ENCODE data around the gene INVS. TPM values are rescaled to one million over a fixed set of nuclear protein-coding genes. Genes with fewer than 3 reads are reported as not detected.
"Not testable (repeated sequence)": the region's sequence is repeated elsewhere in the genome, so short reads cannot be mapped to it uniquely, and the experiment has no call there.

INVS gene
- total RNA-seq, 4 donors from 2014 or later = 8.2 to 59.2 (median 26.0) TPM

DNA sequence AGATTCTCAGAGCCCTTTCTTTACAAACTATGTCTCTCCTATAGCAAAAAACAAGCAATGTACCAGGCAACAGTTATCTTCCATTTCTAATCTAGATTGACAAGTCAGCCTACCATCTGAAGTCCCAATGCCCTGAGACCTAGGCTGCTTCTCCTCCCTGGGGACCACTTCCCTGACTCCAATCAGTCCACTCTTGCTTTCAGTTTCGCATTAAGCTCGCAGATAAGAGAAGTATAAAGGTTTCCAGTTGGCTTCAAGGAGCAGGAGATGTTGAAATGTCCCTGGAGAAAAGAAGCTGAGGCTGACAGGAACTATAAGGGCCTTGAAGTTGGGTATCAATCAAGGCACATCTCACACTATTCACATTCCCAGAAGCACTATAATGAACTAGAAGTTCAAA lies 32.5 kb upstream of the INVS start:
- H3K4me1 ChIP-seq = no peaks in the 10 kb centered on the region
- H3K4me3 ChIP-seq = no peak overlapping the region
- H3K9me3 ChIP-seq = no peaks in the 10 kb centered on the region
- intact Hi-C loops (cut with DNase I; ENCODE audit: low total_unique reads) = no loop called here
- no peak for DNase-seq
- TF ChIP-seq, protein P1, sequence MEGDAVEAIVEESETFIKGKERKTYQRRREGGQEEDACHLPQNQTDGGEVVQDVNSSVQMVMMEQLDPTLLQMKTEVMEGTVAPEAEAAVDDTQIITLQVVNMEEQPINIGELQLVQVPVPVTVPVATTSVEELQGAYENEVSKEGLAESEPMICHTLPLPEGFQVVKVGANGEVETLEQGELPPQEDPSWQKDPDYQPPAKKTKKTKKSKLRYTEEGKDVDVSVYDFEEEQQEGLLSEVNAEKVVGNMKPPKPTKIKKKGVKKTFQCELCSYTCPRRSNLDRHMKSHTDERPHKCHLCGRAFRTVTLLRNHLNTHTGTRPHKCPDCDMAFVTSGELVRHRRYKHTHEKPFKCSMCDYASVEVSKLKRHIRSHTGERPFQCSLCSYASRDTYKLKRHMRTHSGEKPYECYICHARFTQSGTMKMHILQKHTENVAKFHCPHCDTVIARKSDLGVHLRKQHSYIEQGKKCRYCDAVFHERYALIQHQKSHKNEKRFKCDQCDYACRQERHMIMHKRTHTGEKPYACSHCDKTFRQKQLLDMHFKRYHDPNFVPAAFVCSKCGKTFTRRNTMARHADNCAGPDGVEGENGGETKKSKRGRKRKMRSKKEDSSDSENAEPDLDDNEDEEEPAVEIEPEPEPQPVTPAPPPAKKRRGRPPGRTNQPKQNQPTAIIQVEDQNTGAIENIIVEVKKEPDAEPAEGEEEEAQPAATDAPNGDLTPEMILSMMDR (IDR thresholded peaks at IDR 0.05) = no peak
- TF ChIP-seq POLR2A (IDR thresholded peaks at IDR 0.05) = no peak
- H3K36me3 ChIP-seq = no peaks in the 10 kb centered on the region
- H3K27ac ChIP-seq = no peak overlapping the region
- H3K27me3 ChIP-seq = no peaks in the 10 kb centered on the region

DNA sequence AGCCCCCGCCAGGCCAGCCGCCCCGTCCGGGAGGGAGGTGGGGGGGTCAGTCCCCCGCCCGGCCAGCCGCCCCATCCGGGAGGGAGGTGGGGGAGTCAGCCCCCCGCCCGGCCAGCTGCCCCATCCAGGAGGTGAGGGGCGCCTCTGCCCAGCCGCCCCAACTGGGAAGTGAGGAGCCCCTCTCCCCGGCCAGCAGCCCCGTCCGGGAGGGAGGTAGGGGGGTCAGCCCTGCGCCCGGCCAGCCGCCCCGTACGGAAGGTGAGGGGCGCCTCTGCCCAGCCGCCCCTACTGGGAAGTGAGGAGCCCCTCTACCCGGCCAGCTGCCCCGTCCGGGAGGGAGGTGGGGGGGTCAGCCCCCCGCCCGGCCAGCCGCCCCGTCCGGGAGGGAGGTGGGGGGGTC lies 31.1 kb upstream of the INVS start:
- H3K27ac ChIP-seq; H3K9me3 ChIP-seq; H3K27me3 ChIP-seq; H3K4me1 ChIP-seq; H3K36me3 ChIP-seq; H3K4me3 ChIP-seq; DNase-seq; intact Hi-C loops (cut with DNase I; ENCODE audit: low total_unique reads): not testable (repeated sequence)

DNA sequence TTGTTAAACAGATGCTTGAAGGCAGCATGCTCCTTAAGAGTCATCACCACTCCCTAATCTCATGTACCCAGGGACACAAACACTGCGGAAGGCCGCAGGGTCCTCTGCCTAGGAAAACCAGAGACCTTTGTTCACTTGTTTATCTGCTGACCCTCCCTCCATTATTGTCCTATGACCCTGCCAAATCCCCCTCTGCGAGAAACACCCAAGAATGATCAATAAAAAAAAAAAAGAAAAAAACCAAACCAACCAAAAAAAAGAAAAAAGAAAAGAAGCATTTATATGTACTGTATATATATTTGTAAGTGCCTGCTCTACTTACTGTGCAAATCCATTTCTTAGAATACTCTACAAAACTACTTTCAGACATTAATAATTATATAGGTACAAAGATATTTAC lies 30.0 kb upstream of the INVS start:
- H3K27me3 ChIP-seq; H3K4me3 ChIP-seq; DNase-seq; H3K4me1 ChIP-seq; H3K36me3 ChIP-seq; intact Hi-C loops (cut with DNase I; ENCODE audit: low total_unique reads); H3K9me3 ChIP-seq; H3K27ac ChIP-seq: not testable (repeated sequence)

DNA sequence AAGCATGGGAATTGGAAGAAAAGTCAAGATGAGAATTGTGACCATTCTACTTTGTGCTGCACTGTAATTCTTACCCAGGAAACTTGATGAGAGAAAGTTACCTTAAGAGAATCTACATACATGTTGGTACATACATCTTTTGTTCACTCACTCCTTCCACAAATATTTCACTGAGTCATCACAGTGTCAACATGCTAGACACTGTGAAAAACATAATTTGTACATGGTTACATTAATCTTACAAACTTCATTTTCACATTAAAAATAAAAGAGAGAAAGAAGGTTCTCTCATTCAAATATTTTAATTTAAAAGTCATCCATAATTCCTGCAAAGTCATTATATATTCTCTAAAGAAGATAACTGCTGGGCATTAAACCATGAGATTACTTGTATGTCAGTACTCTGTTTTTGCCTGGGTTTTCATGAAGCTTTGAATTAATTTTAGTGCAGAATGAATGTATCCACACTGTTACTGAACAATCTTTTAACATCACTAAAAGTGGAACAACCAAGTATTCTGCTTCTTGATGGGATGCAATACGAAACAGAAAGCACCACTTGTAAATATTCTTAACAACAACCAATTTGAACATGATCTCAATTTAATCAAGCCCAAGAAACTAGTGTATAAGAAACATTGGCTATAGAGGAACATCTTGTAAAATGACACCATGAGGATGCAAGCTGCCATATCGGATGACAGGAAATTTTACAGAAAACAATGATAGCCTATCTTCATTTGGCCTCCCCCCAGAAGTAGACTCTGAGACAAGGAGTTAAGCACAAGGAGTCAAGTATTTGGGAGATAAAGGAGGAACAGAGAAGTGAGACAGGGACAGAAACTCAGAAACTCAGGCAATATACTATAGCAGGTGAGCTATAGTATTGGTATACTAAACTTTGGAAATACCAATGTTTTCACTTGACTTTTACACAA lies 28.7 kb upstream of the INVS start:
- H3K9me3 ChIP-seq = no peaks in the 10 kb centered on the region
- no peaks in the 10 kb centered on the region for H3K27me3 ChIP-seq
- TF ChIP-seq, protein P1 (IDR thresholded peaks at IDR 0.05) = no peak
- no peaks in the 10 kb centered on the region for H3K4me1 ChIP-seq
- H3K36me3 ChIP-seq = no peaks in the 10 kb centered on the region
- no peak for DNase-seq
- no peak overlapping the region for H3K4me3 ChIP-seq
- H3K27ac ChIP-seq = no peak overlapping the region
- intact Hi-C loops (cut with DNase I; ENCODE audit: low total_unique reads) = no loop called here

DNA sequence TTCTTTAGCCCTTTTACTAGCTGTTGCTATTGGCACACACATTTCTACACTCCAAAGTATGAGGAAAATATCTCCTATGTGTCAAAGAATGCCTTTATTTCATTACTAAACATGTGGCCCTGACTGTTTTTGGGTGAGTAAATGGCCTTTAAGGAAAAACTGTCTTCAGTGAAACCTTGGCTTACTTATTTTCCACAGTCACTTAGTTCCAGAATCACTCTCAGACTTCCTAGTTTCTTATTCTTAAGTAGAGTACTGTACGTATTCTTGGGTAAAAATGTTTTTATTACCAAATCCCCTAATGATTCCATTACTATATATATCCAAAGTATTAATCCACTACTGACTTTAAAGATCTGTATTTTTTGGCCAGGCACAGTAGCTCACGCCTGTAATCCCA lies 27.8 kb upstream of the INVS start:
- intact Hi-C loops (cut with DNase I; ENCODE audit: low total_unique reads) = no loop called here
- no peak for DNase-seq

DNA sequence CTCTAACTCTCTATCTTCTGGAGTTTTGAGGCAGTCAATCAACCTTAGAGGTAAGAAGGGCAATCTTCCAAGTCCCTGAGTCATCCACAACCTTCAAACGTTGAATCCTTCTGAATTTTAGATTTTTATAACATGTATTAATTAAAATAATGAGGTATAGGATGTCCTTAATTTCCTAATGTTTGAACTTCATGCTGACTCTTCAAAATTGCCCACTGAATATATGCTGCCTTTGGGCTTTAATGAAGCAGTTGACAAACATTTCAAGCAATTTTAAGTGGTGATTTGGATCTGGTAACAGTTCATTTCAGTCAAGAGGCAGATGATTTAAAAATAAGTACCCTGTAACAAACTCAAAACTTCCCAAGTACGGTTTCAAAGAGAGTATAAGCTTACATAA lies 26.2 kb upstream of the INVS start:
- Histone ChIP-seq H3K4me3 (no peak overlapping the region), H3K36me3 (no peaks in the 10 kb centered on the region), H3K27me3 (no peaks in the 10 kb centered on the region), H3K4me1 (no peaks in the 10 kb centered on the region), H3K27ac (no peak overlapping the region), H3K9me3 (no peaks in the 10 kb centered on the region)
- no peak for TF ChIP-seq POLR2A (IDR thresholded peaks at IDR 0.05)
- TF ChIP-seq, protein P1 (IDR thresholded peaks at IDR 0.05) = no peak
- no peak for DNase-seq
- intact Hi-C loops (cut with DNase I; ENCODE audit: low total_unique reads) = no loop called here

More for the DNA sequence above, 27.8 kb upstream of the INVS start:
- Histone ChIP-seq H3K36me3 (no peaks in the 10 kb centered on the region), H3K4me3 (no peak overlapping the region), H3K9me3 (no peaks in the 10 kb centered on the region), H3K27ac (no peak overlapping the region), H3K27me3 (no peaks in the 10 kb centered on the region), H3K4me1 (no peaks in the 10 kb centered on the region)
- TF ChIP-seq, protein P1 (IDR thresholded peaks at IDR 0.05) = no peak
- no peak for TF ChIP-seq POLR2A (IDR thresholded peaks at IDR 0.05)

Data from uterus (tissue), 4 donors.